Neutrophil (primary cell): ENCODE measurements around the gene SMYD3.
A peak's percentile ranks its signal among the peaks of the same experiment; 100 is the strongest.

Experiments
- H3K27ac ChIP-seq: fragments of 200-600 bp; sonication (generic); 2 replicates; pipeline ENCODE4 v1.5.1; 2016; ENCODE audit warnings: mild to moderate bottlenecking, moderate library complexity
- H3K27me3 ChIP-seq: fragments of 200-600 bp; sonication (generic); 2 replicates; pipeline ENCODE4 v1.6.0; 2016; ENCODE audit warnings: mild to moderate bottlenecking
- H3K36me3 ChIP-seq: fragments of 200-600 bp; sonication (generic); 2 replicates; pipeline ENCODE4 v1.5.1; 2017
- H3K4me1 ChIP-seq, 2 experiments: fragments of 200-600 bp in 1 of 2; sonication (generic) in 1 of 2; 1 replicate in 1 of 2; 2 replicates in 1 of 2; pipeline versions ENCODE4 v1.5.1 to v1.6.1; 2013 to 2016; ENCODE audit warnings: low read depth in 1 of 2, low read length in 1 of 2, mild to moderate bottlenecking in 1 of 2, moderate library complexity in 1 of 2; ENCODE audit not compliant: control insufficient read depth in 1 of 2, insufficient read depth in 1 of 2
- H3K4me3 ChIP-seq, 2 experiments: fragments of 200-600 bp in 1 of 2; sonication (generic) in 1 of 2; 1 replicate in 1 of 2; 2 replicates in 1 of 2; pipeline ENCODE4 v1.5.1; 2013 to 2016; ENCODE audit warnings: low read depth in 1 of 2, low read length in 1 of 2, mild to moderate bottlenecking in 1 of 2, moderate library complexity in 1 of 2
- H3K9me3 ChIP-seq: fragments of 200-600 bp; sonication (generic); 2 replicates; pipeline ENCODE4 v1.5.1; 2016
- CTCF ChIP-seq: fragments of 200-600 bp; sonication (generic); IDR thresholded peaks from 2 replicates; pipeline ENCODE4 v1.5.1; 2016; ENCODE audit warnings: antibody characterized with exemption

The SMYD3 gene

GRCh38 chr1:246526915-246527314 lies 19.8 kb upstream of the SMYD3 start:
- no peaks in the 10 kb centered on the region for H3K27me3 ChIP-seq
- H3K36me3 ChIP-seq = no peaks in the 10 kb centered on the region
- peak overlapping the region; percentile 87 for H3K27ac ChIP-seq
- H3K9me3 ChIP-seq = no peaks in the 10 kb centered on the region
- no peak for TF ChIP-seq CTCF
- H3K4me1 ChIP-seq = peaks cover 8 to 18% of the 10 kb centered on the region in 2 experiments
- H3K4me3 ChIP-seq = peak overlapping the region in 1 of 2 experiments; percentile 9

GRCh38 chr1:246526380-246526779 lies 19.3 kb upstream of the SMYD3 start:
- Histone ChIP-seq H3K4me3 (no peak overlapping the region), H3K4me1 (peaks cover 8 to 18% of the 10 kb centered on the region in 2 experiments), H3K27ac (peak overlapping the region; percentile 87), H3K27me3 (no peaks in the 10 kb centered on the region), H3K9me3 (no peaks in the 10 kb centered on the region), H3K36me3 (no peaks in the 10 kb centered on the region)
- no peak for TF ChIP-seq CTCF

- TF ChIP-seq CTCF = no peak
Measured at GRCh38 chr1:246519514-246519913, 12.4 kb upstream of the SMYD3 start.

DNA sequence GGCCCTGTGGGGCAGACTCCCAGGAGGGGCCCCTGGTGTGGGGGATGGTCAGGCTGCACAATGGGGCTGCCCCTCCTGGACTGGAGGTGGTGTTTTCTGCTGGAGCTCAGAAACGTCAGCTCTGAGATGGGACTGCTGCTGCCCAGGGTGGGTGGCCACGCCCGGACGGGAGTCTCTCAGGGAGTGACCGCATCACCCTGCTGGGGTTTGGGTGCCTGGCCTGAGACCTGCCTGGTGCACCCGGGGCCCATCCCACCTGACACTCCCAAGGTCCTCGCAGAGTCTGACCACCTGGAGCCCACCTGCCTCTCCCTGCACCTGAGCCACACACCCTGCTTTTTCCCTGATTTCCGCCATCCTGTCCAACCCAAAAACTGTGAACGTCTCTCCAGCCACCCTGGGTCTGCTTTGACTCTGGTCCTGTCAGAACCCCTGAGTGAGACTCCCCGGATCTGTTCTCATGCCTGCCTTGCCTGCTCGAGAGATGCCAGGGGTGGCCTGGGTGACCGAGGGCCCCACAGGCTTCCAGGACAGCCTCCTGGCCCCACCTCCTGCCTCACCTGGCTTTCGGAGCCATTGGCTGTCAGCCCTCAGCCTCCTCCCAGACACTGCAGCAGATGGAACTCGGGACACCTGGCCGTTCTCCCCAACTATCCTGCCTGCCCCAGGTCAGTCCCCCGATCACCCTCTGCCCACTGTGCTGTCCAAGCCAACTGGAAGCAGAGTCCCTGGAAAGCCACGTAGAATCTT lies 11.6 kb upstream of the SMYD3 start:
- Histone ChIP-seq H3K27me3 (no peaks in the 10 kb centered on the region), H3K36me3 (no peaks in the 10 kb centered on the region), H3K4me1 (no peaks in the 10 kb centered on the region), H3K27ac (no peak overlapping the region), H3K4me3 (no peak overlapping the region), H3K9me3 (peaks cover 27% of the 10 kb centered on the region)
- TF ChIP-seq CTCF = no peak

More at GRCh38 chr1:246519514-246519913, 12.4 kb upstream of the SMYD3 start:
- Histone ChIP-seq H3K36me3 (no peaks in the 10 kb centered on the region), H3K9me3 (peaks cover 24% of the 10 kb centered on the region), H3K4me1 (no peaks in the 10 kb centered on the region), H3K27me3 (no peaks in the 10 kb centered on the region), H3K27ac (no peak overlapping the region), H3K4me3 (no peak overlapping the region)

DNA sequence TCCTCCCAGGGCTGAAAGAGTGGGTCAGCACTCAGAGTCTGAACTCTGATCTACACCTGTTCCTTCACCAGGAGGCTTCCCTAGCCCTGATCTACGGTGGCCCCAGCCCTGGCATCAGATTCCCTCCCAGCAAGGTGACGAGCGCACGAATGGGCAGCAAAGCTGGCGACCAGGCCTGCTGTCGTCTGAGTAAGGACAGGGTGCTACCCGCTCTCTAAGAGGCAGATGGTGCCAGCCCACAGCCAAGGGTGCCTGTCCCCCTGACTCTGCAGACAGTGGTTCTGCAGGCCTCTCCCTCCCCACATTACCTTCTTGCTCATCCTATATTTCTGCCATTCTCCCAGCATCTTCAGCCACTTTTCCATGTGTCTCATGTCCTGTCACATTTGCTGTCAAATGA lies 10.3 kb upstream of the SMYD3 start:
- no peak overlapping the region for H3K27ac ChIP-seq
- H3K9me3 ChIP-seq = peaks cover 27% of the 10 kb centered on the region
- H3K27me3 ChIP-seq = no peaks in the 10 kb centered on the region
- no peaks in the 10 kb centered on the region for H3K4me1 ChIP-seq
- no peaks in the 10 kb centered on the region for H3K36me3 ChIP-seq
- H3K4me3 ChIP-seq = no peak overlapping the region
- no peak for TF ChIP-seq CTCF
